OCI-LY1 (cell line): Measurements from ENCODE around the gene SACM1L.
A peak's percentile ranks its signal among the peaks of the same experiment; 100 is the strongest.

Source experiments
- H2AFZ ChIP-seq: fragments of 200-600 bp; sonication (generic), shearing (Covaris generic); 2 replicates; pipeline ENCODE4 v1.6.0; 2014; ENCODE audit warnings: antibody characterized with exemption, mild to moderate bottlenecking, low read length
- H3F3A ChIP-seq: fragments of 200-600 bp; sonication (generic), shearing (Covaris generic); 2 replicates; pipeline ENCODE4 v1.6.0; 2014; ENCODE audit warnings: mild to moderate bottlenecking, antibody characterized with exemption, low read length, moderate library complexity; ENCODE audit not compliant: insufficient read depth
- H3K27ac ChIP-seq: fragments of 200-600 bp; sonication (generic); 2 replicates; pipeline ENCODE4 v1.5.1; 2014; ENCODE audit warnings: low read length, mixed run types, mild to moderate bottlenecking, low read depth; ENCODE audit not compliant: poor library complexity, severe bottlenecking
- H3K27me3 ChIP-seq: fragments of 200-600 bp; sonication (generic); 2 replicates; pipeline ENCODE4 v1.6.0; 2014; ENCODE audit warnings: antibody characterized with exemption, mild to moderate bottlenecking, low read length, moderate library complexity; ENCODE audit not compliant: insufficient read depth
- H3K36me3 ChIP-seq: fragments of 200-600 bp; sonication (generic); 2 replicates; pipeline ENCODE4 v1.6.1; 2014; ENCODE audit warnings: mild to moderate bottlenecking, antibody characterized with exemption, low read length, moderate library complexity, mixed read lengths; ENCODE audit not compliant: insufficient read depth
- H3K4me1 ChIP-seq: fragments of 200-600 bp; sonication (generic); 2 replicates; pipeline ENCODE4 v1.5.1; 2014; ENCODE audit warnings: mild to moderate bottlenecking, low read length, moderate library complexity; ENCODE audit not compliant: insufficient read depth, severe bottlenecking
- H3K4me2 ChIP-seq: fragments of 200-600 bp; sonication (generic), shearing (Covaris generic); 2 replicates; pipeline ENCODE4 v1.6.1; 2014; ENCODE audit warnings: low read length
- H3K4me3 ChIP-seq: fragments of 200-600 bp; sonication (generic); 2 replicates; pipeline ENCODE4 v1.5.1; 2014; ENCODE audit warnings: low read length, low read depth, mild to moderate bottlenecking, mixed read lengths; ENCODE audit not compliant: poor library complexity, severe bottlenecking
- H3K79me2 ChIP-seq: fragments of 200-600 bp; shearing (Covaris generic); 2 replicates; pipeline ENCODE4 v1.6.1; 2016; ENCODE audit warnings: mixed run types, low read length, mixed read lengths; ENCODE audit not compliant: insufficient read depth
- H3K9ac ChIP-seq: fragments of 200-600 bp; sonication (generic), shearing (Covaris generic); 2 replicates; pipeline ENCODE4 v1.6.1; 2014; ENCODE audit warnings: mild to moderate bottlenecking, low read length, mixed read lengths
- H3K9me2 ChIP-seq: fragments of 200-600 bp; sonication (generic), shearing (Covaris generic); 2 replicates; pipeline ENCODE4 v1.6.1; 2014; ENCODE audit warnings: low read depth, mild to moderate bottlenecking, low read length, mixed read lengths
- H3K9me3 ChIP-seq: fragments of 200-600 bp; shearing (Covaris generic); 2 replicates; pipeline ENCODE4 v1.6.1; 2014; ENCODE audit warnings: low read length, mixed read lengths
- H4K20me1 ChIP-seq: fragments of 200-600 bp; sonication (generic), shearing (Covaris generic); 2 replicates; pipeline ENCODE4 v1.6.0; 2016; ENCODE audit warnings: mild to moderate bottlenecking, low read length; ENCODE audit not compliant: insufficient read depth
- CTCF ChIP-seq: fragments of 200-600 bp; sonication (generic), shearing (Covaris generic); IDR thresholded peaks from 2 replicates; pipeline ENCODE4 v1.5.1; 2017; ENCODE audit warnings: mild to moderate bottlenecking, antibody characterized with exemption, low read length, moderate library complexity, mixed read lengths
- EZH2 ChIP-seq: fragments of 200-600 bp; sonication (generic), shearing (Covaris generic); IDR thresholded peaks from 2 replicates; pipeline ENCODE4 v1.8.0; 2017; ENCODE audit warnings: borderline replicate concordance, mixed run types, mild to moderate bottlenecking, antibody characterized with exemption, low read length, moderate library complexity, mixed read lengths

The SACM1L gene

GRCh38 chr3:45656575-45657363 is 32.4 kb upstream of the SACM1L start:
- Histone ChIP-seq H3K27ac (no peak overlapping the region), H3K4me2 (no peak overlapping the region), H2AFZ (no peak overlapping the region), H3K9ac (no peak overlapping the region), H3K9me2 (no peaks in the 10 kb centered on the region), H3K9me3 (no peaks in the 10 kb centered on the region), H3K79me2 (no peaks in the 10 kb centered on the region), H3K4me3 (no peak overlapping the region), H3K27me3 (no peaks in the 10 kb centered on the region), H3F3A (no peaks in the 10 kb centered on the region), H4K20me1 (no peaks in the 10 kb centered on the region), H3K4me1 (peaks cover 2% of the 10 kb centered on the region), H3K36me3 (no peaks in the 10 kb centered on the region)
- TF ChIP-seq EZH2 (no peak), CTCF (peak; percentile 90)

GRCh38 chr3:45657853-45658252 is 31.3 kb upstream of the SACM1L start:
- no peak overlapping the region for H2AFZ ChIP-seq
- H3K36me3 ChIP-seq: no peaks in the 10 kb centered on the region
- H3K9me2 ChIP-seq: no peaks in the 10 kb centered on the region
- no peaks in the 10 kb centered on the region for H3K27me3 ChIP-seq
- no peaks in the 10 kb centered on the region for H3F3A ChIP-seq
- H3K4me3 ChIP-seq: no peak overlapping the region
- H3K9ac ChIP-seq: no peak overlapping the region
- no peaks in the 10 kb centered on the region for H3K9me3 ChIP-seq
- no peak for TF ChIP-seq CTCF
- no peak for TF ChIP-seq EZH2
- no peak overlapping the region for H3K27ac ChIP-seq
- no peak overlapping the region for H3K4me2 ChIP-seq
- peaks cover 2% of the 10 kb centered on the region for H3K4me1 ChIP-seq
- H4K20me1 ChIP-seq: no peaks in the 10 kb centered on the region
- no peaks in the 10 kb centered on the region for H3K79me2 ChIP-seq

GRCh38 chr3:45659661-45660566 is 29.3 kb upstream of the SACM1L start:
- no peaks in the 10 kb centered on the region for H3K9me2 ChIP-seq
- no peaks in the 10 kb centered on the region for H3K79me2 ChIP-seq
- no peak overlapping the region for H3K4me2 ChIP-seq
- no peak overlapping the region for H3K4me3 ChIP-seq
- TF ChIP-seq CTCF (peak; percentile 97), EZH2 (no peak)
- H3K9ac ChIP-seq: no peak overlapping the region
- H3K4me1 ChIP-seq: peaks cover 12% of the 10 kb centered on the region
- H3K27me3 ChIP-seq: no peaks in the 10 kb centered on the region
- H4K20me1 ChIP-seq: no peaks in the 10 kb centered on the region
- H3K36me3 ChIP-seq: no peaks in the 10 kb centered on the region
- H3K9me3 ChIP-seq: no peaks in the 10 kb centered on the region
- H3F3A ChIP-seq: no peaks in the 10 kb centered on the region
- no peak overlapping the region for H3K27ac ChIP-seq
- no peak overlapping the region for H2AFZ ChIP-seq
